HL-60 (cell line): ENCODE measurements around the gene SGK1.

ENCODE experiments used
- GABPA ChIP-seq: IDR thresholded peaks from 2 replicates; pipeline ENCODE4 v1.6.1; 2012; ENCODE audit warnings: low read depth
- POLR2AphosphoS5 ChIP-seq: IDR thresholded peaks from 2 replicates; pipeline ENCODE4 v1.6.1; 2012; ENCODE audit warnings: low read depth
- SPI1 ChIP-seq: IDR thresholded peaks from 2 replicates; pipeline ENCODE4 v1.6.1; 2012; ENCODE audit warnings: low read depth, mild to moderate bottlenecking, borderline replicate concordance
- TF ChIP-seq, protein P1 (sequence below): IDR thresholded peaks from one replicate; pipeline ENCODE4 v1.5.1; 2011; ENCODE audit warnings: low read length, control low read depth, inconsistent platforms; ENCODE audit not compliant: insufficient read depth
- TF ChIP-seq, protein P2 (sequence below): IDR thresholded peaks from 2 replicates; pipeline ENCODE4 v1.6.1; 2012; ENCODE audit warnings: low read depth; ENCODE audit not compliant: insufficient replicate concordance

DNA sequence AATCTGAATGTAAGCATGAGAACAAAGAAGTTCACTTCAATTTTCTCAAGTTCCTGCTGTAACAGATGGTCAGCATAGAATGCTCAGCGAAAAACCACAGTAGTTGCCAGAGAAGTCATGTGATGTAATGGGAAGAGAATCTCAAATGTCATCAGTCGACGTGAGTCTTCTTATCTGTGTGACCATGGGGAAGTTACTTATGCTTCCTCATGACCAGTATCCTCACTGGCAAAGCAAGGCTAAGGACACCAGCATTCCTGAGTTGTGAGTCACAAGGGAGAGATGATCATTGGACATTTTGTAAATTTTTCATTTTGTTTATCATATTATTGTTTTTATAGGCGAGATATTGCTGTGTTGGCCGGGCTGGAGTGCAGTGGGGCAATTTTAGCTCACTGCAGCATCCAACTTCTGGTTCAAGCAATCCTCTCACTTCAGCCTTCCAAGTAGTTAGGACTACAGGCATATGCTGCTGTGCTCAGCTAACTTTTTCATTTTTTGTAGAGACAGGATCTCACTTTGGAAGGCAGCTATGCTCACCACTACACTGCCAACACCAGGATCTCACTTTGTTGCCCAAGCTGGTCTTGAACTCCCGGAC lies 21.9 kb downstream of the SGK1 start:
- TF ChIP-seq, protein P1, sequence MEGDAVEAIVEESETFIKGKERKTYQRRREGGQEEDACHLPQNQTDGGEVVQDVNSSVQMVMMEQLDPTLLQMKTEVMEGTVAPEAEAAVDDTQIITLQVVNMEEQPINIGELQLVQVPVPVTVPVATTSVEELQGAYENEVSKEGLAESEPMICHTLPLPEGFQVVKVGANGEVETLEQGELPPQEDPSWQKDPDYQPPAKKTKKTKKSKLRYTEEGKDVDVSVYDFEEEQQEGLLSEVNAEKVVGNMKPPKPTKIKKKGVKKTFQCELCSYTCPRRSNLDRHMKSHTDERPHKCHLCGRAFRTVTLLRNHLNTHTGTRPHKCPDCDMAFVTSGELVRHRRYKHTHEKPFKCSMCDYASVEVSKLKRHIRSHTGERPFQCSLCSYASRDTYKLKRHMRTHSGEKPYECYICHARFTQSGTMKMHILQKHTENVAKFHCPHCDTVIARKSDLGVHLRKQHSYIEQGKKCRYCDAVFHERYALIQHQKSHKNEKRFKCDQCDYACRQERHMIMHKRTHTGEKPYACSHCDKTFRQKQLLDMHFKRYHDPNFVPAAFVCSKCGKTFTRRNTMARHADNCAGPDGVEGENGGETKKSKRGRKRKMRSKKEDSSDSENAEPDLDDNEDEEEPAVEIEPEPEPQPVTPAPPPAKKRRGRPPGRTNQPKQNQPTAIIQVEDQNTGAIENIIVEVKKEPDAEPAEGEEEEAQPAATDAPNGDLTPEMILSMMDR: no peak
- TF ChIP-seq, protein P2, sequence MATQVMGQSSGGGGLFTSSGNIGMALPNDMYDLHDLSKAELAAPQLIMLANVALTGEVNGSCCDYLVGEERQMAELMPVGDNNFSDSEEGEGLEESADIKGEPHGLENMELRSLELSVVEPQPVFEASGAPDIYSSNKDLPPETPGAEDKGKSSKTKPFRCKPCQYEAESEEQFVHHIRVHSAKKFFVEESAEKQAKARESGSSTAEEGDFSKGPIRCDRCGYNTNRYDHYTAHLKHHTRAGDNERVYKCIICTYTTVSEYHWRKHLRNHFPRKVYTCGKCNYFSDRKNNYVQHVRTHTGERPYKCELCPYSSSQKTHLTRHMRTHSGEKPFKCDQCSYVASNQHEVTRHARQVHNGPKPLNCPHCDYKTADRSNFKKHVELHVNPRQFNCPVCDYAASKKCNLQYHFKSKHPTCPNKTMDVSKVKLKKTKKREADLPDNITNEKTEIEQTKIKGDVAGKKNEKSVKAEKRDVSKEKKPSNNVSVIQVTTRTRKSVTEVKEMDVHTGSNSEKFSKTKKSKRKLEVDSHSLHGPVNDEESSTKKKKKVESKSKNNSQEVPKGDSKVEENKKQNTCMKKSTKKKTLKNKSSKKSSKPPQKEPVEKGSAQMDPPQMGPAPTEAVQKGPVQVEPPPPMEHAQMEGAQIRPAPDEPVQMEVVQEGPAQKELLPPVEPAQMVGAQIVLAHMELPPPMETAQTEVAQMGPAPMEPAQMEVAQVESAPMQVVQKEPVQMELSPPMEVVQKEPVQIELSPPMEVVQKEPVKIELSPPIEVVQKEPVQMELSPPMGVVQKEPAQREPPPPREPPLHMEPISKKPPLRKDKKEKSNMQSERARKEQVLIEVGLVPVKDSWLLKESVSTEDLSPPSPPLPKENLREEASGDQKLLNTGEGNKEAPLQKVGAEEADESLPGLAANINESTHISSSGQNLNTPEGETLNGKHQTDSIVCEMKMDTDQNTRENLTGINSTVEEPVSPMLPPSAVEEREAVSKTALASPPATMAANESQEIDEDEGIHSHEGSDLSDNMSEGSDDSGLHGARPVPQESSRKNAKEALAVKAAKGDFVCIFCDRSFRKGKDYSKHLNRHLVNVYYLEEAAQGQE: no peak
- peak; percentile 56 for TF ChIP-seq POLR2AphosphoS5
- no peak for TF ChIP-seq GABPA
- peak; percentile 48; the same call in 1 of the 2 replicates for TF ChIP-seq SPI1
